Measurements from ENCODE around the gene POP4. TPM values are rescaled to one million over a fixed set of nuclear protein-coding genes. Genes with fewer than 3 reads are reported as not detected.

The POP4 gene
- total RNA-seq, 1 donor, result 81.6 TPM

- no peak for DNase-seq (ENCODE audit: low read depth)
- H3K4me3 ChIP-seq (ENCODE audit: low read depth, low read length), result no peak overlapping the region
- TF ChIP-seq CTCF (IDR thresholded peaks at IDR 0.05; ENCODE audit: insufficient read depth, low read depth, low read length), result no peak
Observed at GRCh38 chr19:29569038-29569911, 36.8 kb upstream of the POP4 start.

- no peak overlapping the region for H3K4me3 ChIP-seq (ENCODE audit: low read depth, low read length)
- no peak for TF ChIP-seq CTCF (IDR thresholded peaks at IDR 0.05; ENCODE audit: insufficient read depth, low read depth, low read length)
- DNase-seq (ENCODE audit: low read depth), result no peak
Observed at GRCh38 chr19:29571181-29571580, 34.9 kb upstream of the POP4 start.

GRCh38 chr19:29573486-29573885, 32.6 kb upstream of the POP4 start:
- TF ChIP-seq CTCF (IDR thresholded peaks at IDR 0.05; ENCODE audit: insufficient read depth, low read depth, low read length), result no peak
- no peak overlapping the region for H3K4me3 ChIP-seq (ENCODE audit: low read depth, low read length)
- no peak for DNase-seq (ENCODE audit: low read depth)

GRCh38 chr19:29574510-29574909, 31.6 kb upstream of the POP4 start:
- DNase-seq (ENCODE audit: low read depth), result no peak
- H3K4me3 ChIP-seq (ENCODE audit: low read depth, low read length), result no peak overlapping the region
- no peak for TF ChIP-seq CTCF (IDR thresholded peaks at IDR 0.05; ENCODE audit: insufficient read depth, low read depth, low read length)

GRCh38 chr19:29576046-29576606, 30.0 kb upstream of the POP4 start:
- TF ChIP-seq CTCF (IDR thresholded peaks at IDR 0.05; ENCODE audit: insufficient read depth, low read depth, low read length), result no peak
- no peak for DNase-seq (ENCODE audit: low read depth)
- H3K4me3 ChIP-seq (ENCODE audit: low read depth, low read length), result no peak overlapping the region

- no peak for DNase-seq (ENCODE audit: low read depth)
- TF ChIP-seq CTCF (IDR thresholded peaks at IDR 0.05; ENCODE audit: insufficient read depth, low read depth, low read length), result no peak
- no peak overlapping the region for H3K4me3 ChIP-seq (ENCODE audit: low read depth, low read length)
Observed at GRCh38 chr19:29576761-29577648, 29.1 kb upstream of the POP4 start.
